ENCODE measurements around the gene LINC01488. TPM values are rescaled to one million over a fixed set of nuclear protein-coding genes. Genes with fewer than 3 reads are reported as not detected.

LINC01488 gene
- total and polyA plus RNA-seq, 2 of the 13 experiments (the other 11 are each of a cell fraction or from before 2014, with no cell fraction given): 0.26 to 0.58 TPM

GRCh38 chr11:69482322-69482721 is 859 bp downstream of the LINC01488 start:
- BruUV-seq (replicated peaks): no TSS peak
- 64% methylated on average over 2 of the region's 2 CpGs for WGBS (ENCODE audit: low lambda C conversion rate)

GRCh38 chr11:69483170-69483569 is 1.7 kb downstream of the LINC01488 start:
- Histone ChIP-seq H4K20me1 (ENCODE audit: insufficient read depth, low read length) (no peaks in the 10 kb centered on the region), H3K79me2 (ENCODE audit: insufficient read depth, low read length) (no peaks in the 10 kb centered on the region), H3K36me3 (replicated peaks in 1 of 2; ENCODE audit: control insufficient read depth in 1 of 2, insufficient read depth in 2 of 2, low read length in 2 of 2) (no peaks in the 10 kb centered on the region), H3K4me2 (ENCODE audit: low read depth, low read length) (no peak overlapping the region), H3K4me1 (ENCODE audit: insufficient read depth, low read length) (peaks cover 67% of the 10 kb centered on the region), H2AFZ (ENCODE audit: low read length) (no peak overlapping the region), H3K27me3 (ENCODE audit: control insufficient read depth in 1 of 2, insufficient read depth in 2 of 2, low read length in 2 of 2) (no peaks in the 10 kb centered on the region), H3K9me3 (ENCODE audit: low read length) (no peaks in the 10 kb centered on the region), H3K4me3 (replicated peaks in 1 of 3; ENCODE audit: insufficient read depth in 1 of 3, low read depth in 2 of 3, low read length in 3 of 3) (no peak overlapping the region), H3K27ac (ENCODE audit: extremely low read length, insufficient read depth, low read length) (no peak overlapping the region), H3K9ac (ENCODE audit: insufficient read depth, low read depth, low read length) (no peak overlapping the region)
- ATAC-seq (no peak), DNase-seq (ENCODE audit: low spot score) (no peak), FAIRE-seq (no peak)
- ChIA-PET CTCF (ENCODE audit: low intra/inter-chr PET ratio, low total read pairs) (no interaction called here), POLR2A (no interaction called here)
- WGBS (ENCODE audit: low lambda C conversion rate): 79% methylated on average over 2 of the region's 3 CpGs
- intact Hi-C loops (cut with micrococcal nuclease; ENCODE audit: unreplicated experiment): no loop called here
- in situ Hi-C loops (cut with HindIII; ENCODE audit: extremely low pct_ligation_motif_present, low pct_unique_long_range_greater_than_20kb): no loop called here
- no TSS peak for BruUV-seq (replicated peaks)
- TF ChIP-seq ZNF768 (CRISPR knock-in tag; IDR thresholded peaks at IDR 0.05) (peak; percentile 82), EP300 (IDR thresholded peaks at IDR 0.05; ENCODE audit: low read depth in 2 of 2, low read length in 2 of 2) (no peak), EP300 (CRISPR knock-in tag; IDR thresholded peaks at IDR 0.05; ENCODE audit: borderline replicate concordance) (no peak), GLMP (CRISPR knock-in tag; IDR thresholded peaks at IDR 0.05; ENCODE audit: borderline replicate concordance) (no peak), ZNF350 (CRISPR knock-in tag; IDR thresholded peaks at IDR 0.05; ENCODE audit: borderline replicate concordance, low read depth) (no peak), ZBED4 (CRISPR knock-in tag; IDR thresholded peaks at IDR 0.05; ENCODE audit: borderline replicate concordance) (no peak), ZNF224 (CRISPR knock-in tag; IDR thresholded peaks at IDR 0.05) (no peak)

More at GRCh38 chr11:69482322-69482721, 859 bp downstream of the LINC01488 start:
- CTCF ChIA-PET (ENCODE audit: low intra/inter-chr PET ratio, low total read pairs): no interaction called here
- in situ Hi-C loops (cut with HindIII; ENCODE audit: extremely low pct_ligation_motif_present, low pct_unique_long_range_greater_than_20kb): no loop called here
- Histone ChIP-seq H4K20me1 (ENCODE audit: insufficient read depth, low read length) (no peaks in the 10 kb centered on the region), H3K4me1 (ENCODE audit: insufficient read depth, low read length) (peaks cover 67% of the 10 kb centered on the region), H3K79me2 (ENCODE audit: insufficient read depth, low read length) (no peaks in the 10 kb centered on the region), H3K27me3 (ENCODE audit: control insufficient read depth in 1 of 2, insufficient read depth in 2 of 2, low read length in 2 of 2) (no peaks in the 10 kb centered on the region), H3K9me3 (ENCODE audit: low read length) (no peaks in the 10 kb centered on the region), H3K9ac (ENCODE audit: insufficient read depth, low read depth, low read length) (no peak overlapping the region), H2AFZ (ENCODE audit: low read length) (no peak overlapping the region), H3K27ac (ENCODE audit: extremely low read length, insufficient read depth, low read length) (no peak overlapping the region), H3K4me2 (ENCODE audit: low read depth, low read length) (no peak overlapping the region), H3K4me3 (replicated peaks in 1 of 3; ENCODE audit: insufficient read depth in 1 of 3, low read depth in 2 of 3, low read length in 3 of 3) (no peak overlapping the region), H3K36me3 (replicated peaks in 1 of 2; ENCODE audit: control insufficient read depth in 1 of 2, insufficient read depth in 2 of 2, low read length in 2 of 2) (no peaks in the 10 kb centered on the region)
- no peak for DNase-seq (ENCODE audit: low spot score)
- TF ChIP-seq SP2 (CRISPR knock-in tag; IDR thresholded peaks at IDR 0.05) (no peak), SUZ12 (IDR thresholded peaks at IDR 0.05; ENCODE audit: low read depth, low read length) (no peak)
- ATAC-seq: no peak
- no peak for FAIRE-seq
- POLR2A ChIA-PET: no interaction called here
- intact Hi-C loops (cut with micrococcal nuclease; ENCODE audit: unreplicated experiment): no loop called here
